Measurements from ENCODE around the gene TRAF7.
"Not testable (repeated sequence)": the region's sequence is repeated elsewhere in the genome, so short reads cannot be mapped to it uniquely, and the experiment has no call there.

TRAF7 gene

GRCh38 chr16:2121853-2122252 lies 33.7 kb upstream of the TRAF7 start:
- DNase-seq, result no peak
- Histone ChIP-seq H3K4me2 (ENCODE audit: insufficient read depth, low read length) (no peak overlapping the region), H4K20me1 (ENCODE audit: insufficient read depth, low read length) (peaks cover 27% of the 10 kb centered on the region), H3K9me3 (ENCODE audit: insufficient read depth, low read length, severe bottlenecking) (no peaks in the 10 kb centered on the region), H3K36me3 (ENCODE audit: insufficient read depth, low read length) (no peaks in the 10 kb centered on the region), H3K27me3 (ENCODE audit: insufficient read depth, low read length, poor library complexity) (no peaks in the 10 kb centered on the region), H3K4me3 (ENCODE audit: low read depth in 1 of 2, low read length in 2 of 2) (no peak overlapping the region), H3K4me1 (ENCODE audit: insufficient read depth, low read length) (no peaks in the 10 kb centered on the region), H3K79me2 (ENCODE audit: insufficient read depth, low read length) (peaks cover 41% of the 10 kb centered on the region), H2AFZ (ENCODE audit: low read depth, low read length) (no peak overlapping the region), H3K9ac (ENCODE audit: low read depth, low read length) (no peak overlapping the region), H3K27ac (ENCODE audit: low read length) (no peak overlapping the region)
- TF ChIP-seq CTCF (IDR thresholded peaks at IDR 0.05; ENCODE audit: borderline replicate concordance, extremely low read depth, low read length, poor library complexity, severe bottlenecking) (no peak), EZH2 (IDR thresholded peaks at IDR 0.05; ENCODE audit: borderline replicate concordance, low read depth, low read length, severe bottlenecking) (no peak)
- ATAC-seq (ENCODE audit: insufficient read depth, low read depth), result no peak

GRCh38 chr16:2122429-2122828 lies 33.2 kb upstream of the TRAF7 start:
- no peaks in the 10 kb centered on the region for H3K27me3 ChIP-seq (ENCODE audit: insufficient read depth, low read length, poor library complexity)
- no peaks in the 10 kb centered on the region for H3K4me1 ChIP-seq (ENCODE audit: insufficient read depth, low read length)
- H3K36me3 ChIP-seq (ENCODE audit: insufficient read depth, low read length), result no peaks in the 10 kb centered on the region
- H3K4me2 ChIP-seq (ENCODE audit: insufficient read depth, low read length), result no peak overlapping the region
- DNase-seq, result no peak
- H3K9ac ChIP-seq (ENCODE audit: low read depth, low read length), result no peak overlapping the region
- H3K4me3 ChIP-seq (ENCODE audit: low read depth in 1 of 2, low read length in 2 of 2), result no peak overlapping the region
- no peak overlapping the region for H3K27ac ChIP-seq (ENCODE audit: low read length)
- ATAC-seq (ENCODE audit: insufficient read depth, low read depth), result no peak
- peaks cover 33% of the 10 kb centered on the region for H4K20me1 ChIP-seq (ENCODE audit: insufficient read depth, low read length)
- no peak for TF ChIP-seq CTCF (IDR thresholded peaks at IDR 0.05; ENCODE audit: borderline replicate concordance, extremely low read depth, low read length, poor library complexity, severe bottlenecking)
- no peak for TF ChIP-seq EZH2 (IDR thresholded peaks at IDR 0.05; ENCODE audit: borderline replicate concordance, low read depth, low read length, severe bottlenecking)
- H2AFZ ChIP-seq (ENCODE audit: low read depth, low read length), result no peak overlapping the region
- H3K79me2 ChIP-seq (ENCODE audit: insufficient read depth, low read length), result peaks cover 46% of the 10 kb centered on the region
- no peaks in the 10 kb centered on the region for H3K9me3 ChIP-seq (ENCODE audit: insufficient read depth, low read length, severe bottlenecking)

GRCh38 chr16:2122934-2123683 lies 32.5 kb upstream of the TRAF7 start:
- not testable (repeated sequence) for ATAC-seq (ENCODE audit: insufficient read depth, low read depth); H3K9me3 ChIP-seq (ENCODE audit: insufficient read depth, low read length, severe bottlenecking); H3K4me2 ChIP-seq (ENCODE audit: insufficient read depth, low read length); H3K27me3 ChIP-seq (ENCODE audit: insufficient read depth, low read length, poor library complexity); H3K27ac ChIP-seq (ENCODE audit: low read length); H3K36me3 ChIP-seq (ENCODE audit: insufficient read depth, low read length); H3K4me1 ChIP-seq (ENCODE audit: insufficient read depth, low read length); H3K4me3 ChIP-seq (ENCODE audit: low read depth in 1 of 2, low read length in 2 of 2); DNase-seq; H2AFZ ChIP-seq (ENCODE audit: low read depth, low read length); H3K9ac ChIP-seq (ENCODE audit: low read depth, low read length)
- peaks cover 48% of the 10 kb centered on the region for H3K79me2 ChIP-seq (ENCODE audit: insufficient read depth, low read length)
- H4K20me1 ChIP-seq (ENCODE audit: insufficient read depth, low read length), result peaks cover 35% of the 10 kb centered on the region

- not testable (repeated sequence) for ATAC-seq (ENCODE audit: insufficient read depth, low read depth); H3K27me3 ChIP-seq (ENCODE audit: insufficient read depth, low read length, poor library complexity); H3K4me3 ChIP-seq (ENCODE audit: low read depth in 1 of 2, low read length in 2 of 2); H3K27ac ChIP-seq (ENCODE audit: low read length); H3K4me1 ChIP-seq (ENCODE audit: insufficient read depth, low read length); H3K4me2 ChIP-seq (ENCODE audit: insufficient read depth, low read length); DNase-seq; H2AFZ ChIP-seq (ENCODE audit: low read depth, low read length); H3K36me3 ChIP-seq (ENCODE audit: insufficient read depth, low read length); H3K9ac ChIP-seq (ENCODE audit: low read depth, low read length); H3K9me3 ChIP-seq (ENCODE audit: insufficient read depth, low read length, severe bottlenecking)
- Histone ChIP-seq H3K79me2 (ENCODE audit: insufficient read depth, low read length) (peaks cover 48% of the 10 kb centered on the region), H4K20me1 (ENCODE audit: insufficient read depth, low read length) (peaks cover 38% of the 10 kb centered on the region)
Measured at GRCh38 chr16:2123706-2124376, 31.7 kb upstream of the TRAF7 start.

- not testable (repeated sequence) for ATAC-seq (ENCODE audit: insufficient read depth, low read depth); H3K27me3 ChIP-seq (ENCODE audit: insufficient read depth, low read length, poor library complexity); H3K4me3 ChIP-seq (ENCODE audit: low read depth in 1 of 2, low read length in 2 of 2); H3K9me3 ChIP-seq (ENCODE audit: insufficient read depth, low read length, severe bottlenecking); DNase-seq; H3K4me2 ChIP-seq (ENCODE audit: insufficient read depth, low read length); H3K27ac ChIP-seq (ENCODE audit: low read length); H3K9ac ChIP-seq (ENCODE audit: low read depth, low read length); H2AFZ ChIP-seq (ENCODE audit: low read depth, low read length); H3K36me3 ChIP-seq (ENCODE audit: insufficient read depth, low read length)
- Histone ChIP-seq H4K20me1 (ENCODE audit: insufficient read depth, low read length) (peaks cover 38% of the 10 kb centered on the region), H3K79me2 (ENCODE audit: insufficient read depth, low read length) (peaks cover 48% of the 10 kb centered on the region), H3K4me1 (ENCODE audit: insufficient read depth, low read length) (peaks cover 11% of the 10 kb centered on the region)
Measured at GRCh38 chr16:2124377-2124693, 31.2 kb upstream of the TRAF7 start.

GRCh38 chr16:2124694-2125444 lies 30.7 kb upstream of the TRAF7 start:
- not testable (repeated sequence) for ATAC-seq (ENCODE audit: insufficient read depth, low read depth); H3K9me3 ChIP-seq (ENCODE audit: insufficient read depth, low read length, severe bottlenecking); H3K4me2 ChIP-seq (ENCODE audit: insufficient read depth, low read length); H3K27ac ChIP-seq (ENCODE audit: low read length); DNase-seq; H3K36me3 ChIP-seq (ENCODE audit: insufficient read depth, low read length); H3K4me3 ChIP-seq (ENCODE audit: low read depth in 1 of 2, low read length in 2 of 2); H2AFZ ChIP-seq (ENCODE audit: low read depth, low read length); H3K27me3 ChIP-seq (ENCODE audit: insufficient read depth, low read length, poor library complexity); H3K9ac ChIP-seq (ENCODE audit: low read depth, low read length)
- Histone ChIP-seq H4K20me1 (ENCODE audit: insufficient read depth, low read length) (peaks cover 38% of the 10 kb centered on the region), H3K4me1 (ENCODE audit: insufficient read depth, low read length) (peaks cover 14% of the 10 kb centered on the region), H3K79me2 (ENCODE audit: insufficient read depth, low read length) (peaks cover 50% of the 10 kb centered on the region)

Measured in DND-41 (cell line).